HG03039 (cell line): ENCODE data around the gene DNAJC13.

Source experiments
- ATAC-seq: cut with Tn5 transposase; IDR thresholded peaks from one replicate; pipeline ENCODE4 v1.9.1; 2021; ENCODE audit warnings: mild to moderate bottlenecking, moderate library complexity; ENCODE audit not compliant: unreplicated experiment

Gene DNAJC13

DNA sequence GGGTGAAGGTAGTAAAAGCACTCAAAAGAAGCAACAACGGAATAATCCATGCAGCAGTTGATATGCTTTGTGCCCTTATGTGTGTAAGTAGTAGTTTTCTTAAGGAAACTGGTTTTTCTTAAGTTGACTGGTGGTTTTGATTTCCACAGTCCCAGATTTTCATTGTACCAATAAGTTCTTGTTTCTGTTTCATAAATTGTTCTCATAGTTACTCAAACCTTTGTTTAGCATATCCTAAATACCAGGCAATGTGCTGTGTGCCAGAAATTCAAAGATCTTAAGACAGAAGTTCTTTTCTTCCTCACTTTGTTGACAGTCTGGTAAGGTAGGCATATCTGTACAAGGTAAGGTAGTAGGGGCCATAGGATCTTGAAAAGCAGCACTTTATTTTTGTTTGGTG lies 40.0 kb downstream of the DNAJC13 start:
- no peak for ATAC-seq

DNA sequence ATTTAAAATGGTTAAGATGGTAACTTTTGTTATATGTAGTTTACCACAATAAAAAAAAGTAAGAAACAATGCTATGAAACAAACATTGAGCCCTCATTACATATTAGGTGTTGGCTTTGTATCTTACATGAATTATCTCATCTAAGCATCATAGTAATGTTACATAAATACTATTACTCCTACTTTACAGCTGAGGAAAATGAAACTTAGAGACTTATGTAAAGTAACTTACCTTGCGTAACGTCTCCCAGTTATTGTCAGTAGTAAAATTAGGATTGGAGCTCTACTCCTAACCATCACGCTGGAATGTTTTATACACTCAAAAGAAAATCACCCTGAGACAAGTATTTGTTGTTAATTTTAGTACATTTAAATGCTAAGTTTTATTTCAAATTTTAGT lies 42.2 kb downstream of the DNAJC13 start:
- no peak for ATAC-seq

DNA sequence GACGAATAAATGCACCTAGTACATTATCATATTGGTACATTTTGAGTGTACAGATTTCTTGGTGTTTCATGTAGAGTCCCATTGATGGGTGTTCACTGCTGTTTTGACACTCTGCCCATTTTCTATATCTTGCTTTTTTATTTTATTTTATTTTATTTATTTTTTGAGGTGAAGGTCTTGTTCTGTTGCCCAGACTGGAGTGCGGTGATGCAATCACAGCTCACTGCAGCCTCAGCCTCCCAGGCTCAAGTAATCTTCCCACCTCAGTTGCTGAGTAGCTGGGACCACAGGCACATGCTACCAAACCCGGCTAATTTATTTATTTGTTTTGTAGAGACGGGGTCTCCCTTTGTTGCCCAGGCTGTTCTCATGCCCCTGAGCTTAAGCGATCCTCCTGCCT lies 44.2 kb downstream of the DNAJC13 start:
- no peak for ATAC-seq

DNA sequence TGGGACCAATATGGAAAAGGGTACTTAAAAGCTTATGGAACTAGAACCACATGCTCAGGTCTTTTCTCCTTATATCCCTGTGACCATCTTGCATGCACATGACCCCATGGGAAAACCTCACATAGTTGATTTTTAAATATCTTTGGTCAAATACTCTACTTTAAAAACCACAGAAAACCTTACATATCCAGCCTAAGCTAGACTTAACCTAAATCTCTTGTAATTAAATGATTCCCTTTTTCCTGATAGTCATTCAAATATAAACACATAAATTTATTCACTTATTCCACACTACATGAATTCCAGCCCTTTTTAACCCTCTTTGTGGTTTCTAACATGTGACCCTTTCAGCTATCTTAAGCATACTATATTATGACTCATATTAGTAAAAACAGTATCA lies 46.8 kb downstream of the DNAJC13 start:
- no peak for ATAC-seq

DNA sequence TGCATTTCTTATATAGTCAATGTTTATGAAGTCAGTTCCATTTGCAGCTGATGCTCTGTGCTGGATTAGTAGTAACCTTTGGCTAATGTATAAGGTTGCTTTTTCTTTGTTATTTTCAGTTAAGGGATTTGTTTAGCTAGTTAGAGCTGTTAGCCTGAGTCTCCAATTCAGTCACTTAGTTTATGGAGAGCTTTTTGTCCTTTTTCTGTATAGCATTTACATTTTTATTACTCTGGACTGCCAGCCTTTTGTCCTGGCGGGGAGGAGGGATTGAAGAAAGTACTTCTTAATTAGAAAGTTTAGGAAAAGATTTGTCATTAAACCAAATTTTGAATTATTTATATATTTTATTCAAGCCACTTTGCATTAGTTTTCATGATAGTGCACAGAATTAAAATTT lies 52.0 kb downstream of the DNAJC13 start:
- no peak for ATAC-seq

DNA sequence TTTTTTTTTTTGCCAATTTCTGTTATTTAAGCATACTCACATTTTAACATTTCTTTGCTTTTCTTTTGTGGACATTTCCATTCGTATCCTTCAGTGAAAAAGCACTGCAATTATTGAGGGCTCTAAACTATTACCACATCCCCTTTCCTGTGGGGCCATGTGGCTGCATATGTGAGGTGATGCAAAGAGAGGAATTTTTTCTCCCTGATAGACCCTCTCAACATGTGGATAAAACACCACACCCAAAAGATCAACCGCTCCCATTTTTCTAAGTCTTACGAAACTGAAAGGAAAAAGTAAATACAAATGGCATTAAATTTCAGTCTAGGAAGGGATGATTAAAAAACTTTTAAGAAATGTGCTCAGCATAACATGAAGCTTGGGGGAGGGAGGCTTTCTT lies 68.8 kb downstream of the DNAJC13 start:
- ATAC-seq, result no peak

DNA sequence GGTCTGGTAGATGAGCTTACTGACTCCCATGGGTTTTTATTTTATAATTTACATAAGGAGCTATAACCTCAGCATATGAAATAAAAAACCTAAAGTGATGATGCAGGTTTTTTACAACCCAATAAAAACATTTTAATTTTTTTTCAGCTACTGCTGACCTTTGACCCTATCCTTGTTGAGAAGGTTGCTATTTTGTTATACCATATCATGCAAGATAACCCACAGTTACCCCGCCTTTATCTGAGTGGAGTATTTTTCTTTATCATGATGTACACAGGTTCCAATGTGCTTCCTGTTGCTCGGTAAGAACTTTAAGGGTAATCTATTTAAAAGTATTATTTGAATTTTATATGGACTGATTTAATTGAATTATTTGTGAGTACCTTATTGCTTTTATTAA lies 70.8 kb downstream of the DNAJC13 start:
- ATAC-seq, result no peak

DNA sequence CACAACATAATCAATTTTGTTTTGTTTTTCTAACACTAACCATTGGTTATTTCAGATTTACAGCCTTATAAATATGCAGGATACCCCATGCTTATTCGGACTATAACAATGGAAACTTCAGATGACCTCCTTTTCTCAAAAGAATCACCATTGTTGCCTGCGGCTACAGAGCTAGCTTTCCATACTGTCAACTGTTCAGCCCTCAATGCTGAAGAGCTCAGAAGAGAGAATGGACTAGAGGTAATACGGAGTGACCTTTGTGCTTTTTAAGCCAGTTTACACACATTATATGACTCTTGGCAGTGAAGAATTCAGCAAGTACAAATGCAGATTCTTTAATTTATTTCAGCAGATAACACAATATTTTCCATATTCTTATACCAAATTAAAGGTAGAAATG lies 81.8 kb downstream of the DNAJC13 start:
- ATAC-seq, result no peak

DNA sequence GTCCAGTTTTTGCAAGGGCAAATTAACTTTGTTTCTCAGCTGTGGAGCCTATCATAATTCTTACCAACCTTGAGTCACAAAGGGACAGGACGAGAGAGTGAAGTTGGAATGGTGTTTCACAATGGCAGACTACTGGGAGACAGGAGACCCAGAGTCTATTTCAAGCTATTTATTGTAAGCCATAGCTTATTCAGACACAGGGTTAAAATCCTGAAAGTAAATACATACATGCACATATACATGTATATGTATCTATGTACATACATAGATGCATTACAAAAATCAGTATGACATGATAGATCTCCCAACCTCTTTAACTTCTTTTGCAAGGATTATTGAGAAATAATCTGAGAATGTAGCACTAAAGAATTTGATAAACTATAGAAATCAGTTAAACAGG lies 86.3 kb downstream of the DNAJC13 start:
- no peak for ATAC-seq

DNA sequence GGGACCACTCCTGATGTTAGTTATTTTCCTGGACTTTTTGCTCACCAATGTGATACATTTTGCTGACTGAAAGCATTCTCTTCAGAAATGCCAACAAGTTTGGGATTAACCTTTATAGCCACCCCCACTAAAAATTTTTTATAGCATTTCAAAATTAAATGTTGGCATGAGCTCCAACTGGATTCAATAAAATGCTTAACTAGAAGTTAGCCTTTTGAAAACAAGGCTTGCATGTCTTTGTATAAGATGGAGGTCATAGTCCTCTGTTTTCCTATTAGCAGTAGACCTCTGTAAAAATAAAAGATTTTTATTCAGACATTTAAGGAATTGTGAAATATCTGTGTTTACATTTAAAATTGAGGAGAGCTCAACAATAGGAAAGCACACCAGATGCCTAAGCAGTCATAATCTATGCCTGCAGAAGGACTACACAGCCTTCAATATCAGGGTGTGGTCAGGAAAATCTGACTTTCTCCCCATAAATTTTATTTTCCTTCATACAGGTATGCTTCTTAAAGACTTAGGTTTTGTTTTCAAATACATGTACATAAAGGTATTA lies 87.2 kb downstream of the DNAJC13 start:
- ATAC-seq, result no peak

DNA sequence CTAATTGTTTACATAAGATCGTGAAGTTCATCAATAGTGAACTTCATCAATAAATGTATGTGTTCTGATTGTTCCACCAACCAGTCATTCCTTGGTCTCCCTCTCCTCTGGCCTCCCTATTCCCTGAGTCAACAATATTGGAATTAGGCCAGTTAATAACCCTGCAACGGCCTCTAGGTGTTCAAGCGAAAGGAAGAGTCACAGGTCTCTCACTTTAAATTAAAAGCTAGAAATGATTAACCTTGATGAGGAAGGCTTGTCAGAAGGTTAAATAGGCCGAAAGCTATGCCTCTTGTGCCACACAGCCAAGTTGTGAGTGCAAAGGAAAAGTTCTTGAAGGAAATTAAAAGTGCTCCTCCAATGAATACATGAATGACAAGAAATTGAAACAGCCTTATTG lies 90.4 kb downstream of the DNAJC13 start:
- ATAC-seq, result no peak

DNA sequence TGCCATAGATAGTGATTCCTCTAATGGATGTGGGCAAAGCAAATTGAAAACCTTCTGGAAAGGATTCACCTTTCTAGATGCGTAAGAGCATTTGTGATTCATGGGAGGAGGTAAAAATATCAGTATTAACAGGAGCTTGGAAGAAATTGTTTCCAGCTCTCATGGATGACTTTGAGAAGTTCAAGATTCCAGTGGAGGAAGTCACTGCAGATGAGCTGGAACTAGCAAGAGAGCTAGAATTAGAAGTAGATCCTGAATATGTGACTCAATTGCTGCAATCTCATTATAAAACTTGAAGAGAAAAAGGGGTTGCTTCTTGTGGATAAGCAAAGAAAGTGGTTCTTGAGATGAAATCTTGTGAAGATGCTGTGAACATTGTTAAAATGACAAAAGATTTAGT lies 91.8 kb downstream of the DNAJC13 start:
- ATAC-seq, result no peak

DNA sequence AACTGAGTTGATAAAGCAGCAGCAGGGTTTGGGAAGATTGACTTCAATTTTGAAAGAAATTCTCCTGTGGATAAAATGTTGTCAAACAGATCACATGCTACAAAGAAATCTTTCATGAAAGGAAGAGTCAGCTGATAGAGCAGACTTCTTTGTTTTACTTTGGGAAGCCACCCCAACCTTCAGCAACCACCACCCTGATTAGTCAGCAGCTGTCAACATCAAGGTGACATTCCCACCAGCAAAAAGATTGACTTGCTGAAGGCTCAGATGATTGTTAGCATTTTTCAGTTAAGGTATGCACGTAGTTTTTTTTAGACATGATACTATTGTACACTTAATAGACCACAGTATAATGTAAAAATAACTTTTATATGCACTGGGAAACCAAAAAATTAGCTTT lies 92.2 kb downstream of the DNAJC13 start:
- no peak for ATAC-seq

DNA sequence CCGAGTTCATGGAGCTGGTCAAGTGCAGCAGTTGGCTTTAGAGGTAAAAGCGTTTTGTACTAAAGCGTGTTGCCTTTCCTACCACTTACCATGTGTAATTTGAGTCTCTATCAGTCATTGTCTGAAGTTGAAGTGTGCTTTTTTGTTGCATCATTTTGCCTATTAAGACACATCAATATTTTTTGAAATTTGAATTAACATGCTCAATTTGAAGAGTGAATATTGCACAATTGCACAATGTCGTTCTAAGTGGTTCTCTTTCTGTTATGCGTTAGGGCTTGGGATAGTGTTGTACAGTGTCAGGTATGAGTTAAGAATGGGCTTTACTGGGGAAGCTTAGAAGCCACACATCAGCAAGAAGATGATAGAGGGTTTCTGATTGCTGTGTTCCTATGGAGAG lies 95.8 kb downstream of the DNAJC13 start:
- ATAC-seq, result no peak

DNA sequence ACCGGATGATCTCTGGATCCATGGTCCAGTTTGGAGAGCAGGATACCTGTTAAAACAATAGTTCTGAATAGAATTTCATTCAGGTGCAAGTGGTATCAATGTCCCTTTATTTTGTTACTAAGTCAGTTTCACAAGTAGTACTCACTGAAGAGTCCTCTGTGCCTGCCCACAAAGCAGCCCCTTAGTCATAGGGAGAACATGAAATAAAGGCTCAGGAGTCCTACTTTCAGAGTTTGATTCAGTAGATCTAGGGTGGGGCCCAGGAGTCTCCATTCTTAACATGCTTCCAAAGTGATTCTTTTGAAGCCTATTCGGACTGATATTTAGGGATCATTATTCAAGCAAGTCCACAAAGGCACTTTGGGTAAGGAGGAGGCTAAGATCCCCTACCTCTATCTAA lies 100.0 kb downstream of the DNAJC13 start:
- no peak for ATAC-seq

DNA sequence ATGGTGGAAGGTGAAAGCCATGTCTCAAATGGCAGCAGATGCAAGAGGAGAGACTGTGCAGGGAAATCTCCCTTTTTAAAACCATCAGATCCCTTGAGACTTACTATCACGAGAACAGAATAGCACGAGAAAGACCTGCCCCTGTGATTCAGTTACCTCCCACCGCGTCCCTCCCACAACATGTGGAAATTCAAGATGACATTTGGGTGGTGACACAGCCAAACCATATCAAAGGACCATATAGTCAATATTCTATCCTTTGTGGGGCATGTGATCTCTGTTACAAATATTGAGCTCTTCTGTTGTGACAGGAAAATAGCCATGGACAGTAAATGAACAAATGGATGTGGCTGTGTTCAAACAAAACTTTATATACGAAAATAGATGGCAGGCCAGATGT lies 102.6 kb downstream of the DNAJC13 start:
- ATAC-seq, result no peak

DNA sequence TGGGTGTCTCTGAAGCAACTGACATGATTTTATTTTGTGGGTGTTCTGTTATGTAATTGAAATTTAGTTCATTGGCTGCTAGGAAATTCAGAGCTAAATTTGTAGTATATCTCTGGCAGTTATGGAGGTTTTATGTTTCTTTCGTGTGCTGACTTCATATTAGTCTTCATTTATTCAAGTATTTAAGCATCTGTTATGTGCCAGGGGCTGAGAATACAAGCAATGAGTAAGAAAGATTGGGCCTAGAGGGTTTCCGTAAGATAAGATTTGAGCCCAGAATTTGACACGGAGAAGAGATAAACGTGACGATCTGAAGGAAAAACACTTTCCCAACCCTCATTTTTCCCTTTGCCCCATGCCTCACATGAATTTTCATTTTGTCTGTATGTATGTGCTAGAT lies 104.6 kb downstream of the DNAJC13 start:
- ATAC-seq, result no peak

DNA sequence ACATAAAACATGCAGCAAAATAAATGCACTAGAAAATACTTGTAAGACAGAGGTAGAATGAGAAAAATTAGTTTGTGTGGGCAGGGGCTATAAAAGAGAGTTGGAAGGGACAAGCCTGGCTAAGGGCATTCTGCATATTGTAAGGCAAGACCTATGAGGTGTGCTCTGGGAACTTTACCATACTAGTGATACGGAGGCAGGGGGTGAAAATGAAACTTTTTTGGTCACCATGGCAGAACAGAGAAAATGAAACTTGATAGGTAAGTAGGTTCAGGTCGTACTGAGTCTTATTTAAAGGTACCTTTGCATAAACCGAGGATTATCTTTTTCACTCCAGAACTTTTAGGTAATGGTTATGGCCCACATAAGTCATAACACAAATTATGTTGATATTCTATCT lies 105.1 kb downstream of the DNAJC13 start:
- peak; percentile 67 for ATAC-seq

DNA sequence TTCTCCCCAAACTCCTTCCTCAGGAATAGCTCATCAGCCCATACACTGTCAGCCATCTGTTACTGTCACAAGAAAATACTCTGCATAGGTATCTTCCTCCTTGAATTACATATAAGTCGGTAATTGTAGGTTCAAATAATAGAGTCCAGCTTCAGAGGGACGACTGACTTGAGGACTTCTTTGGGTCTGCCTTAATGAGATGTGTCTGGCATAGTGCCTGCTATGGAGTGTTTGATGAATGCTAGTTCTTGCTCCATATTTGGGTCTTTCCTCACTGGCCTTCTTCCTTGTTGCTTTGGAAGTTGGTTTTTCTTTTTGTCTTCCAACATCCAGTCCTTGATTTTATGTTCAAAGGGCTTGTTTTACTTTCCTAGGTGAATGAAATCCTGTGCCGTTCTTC lies 113.3 kb downstream of the DNAJC13 start:
- no peak for ATAC-seq

DNA sequence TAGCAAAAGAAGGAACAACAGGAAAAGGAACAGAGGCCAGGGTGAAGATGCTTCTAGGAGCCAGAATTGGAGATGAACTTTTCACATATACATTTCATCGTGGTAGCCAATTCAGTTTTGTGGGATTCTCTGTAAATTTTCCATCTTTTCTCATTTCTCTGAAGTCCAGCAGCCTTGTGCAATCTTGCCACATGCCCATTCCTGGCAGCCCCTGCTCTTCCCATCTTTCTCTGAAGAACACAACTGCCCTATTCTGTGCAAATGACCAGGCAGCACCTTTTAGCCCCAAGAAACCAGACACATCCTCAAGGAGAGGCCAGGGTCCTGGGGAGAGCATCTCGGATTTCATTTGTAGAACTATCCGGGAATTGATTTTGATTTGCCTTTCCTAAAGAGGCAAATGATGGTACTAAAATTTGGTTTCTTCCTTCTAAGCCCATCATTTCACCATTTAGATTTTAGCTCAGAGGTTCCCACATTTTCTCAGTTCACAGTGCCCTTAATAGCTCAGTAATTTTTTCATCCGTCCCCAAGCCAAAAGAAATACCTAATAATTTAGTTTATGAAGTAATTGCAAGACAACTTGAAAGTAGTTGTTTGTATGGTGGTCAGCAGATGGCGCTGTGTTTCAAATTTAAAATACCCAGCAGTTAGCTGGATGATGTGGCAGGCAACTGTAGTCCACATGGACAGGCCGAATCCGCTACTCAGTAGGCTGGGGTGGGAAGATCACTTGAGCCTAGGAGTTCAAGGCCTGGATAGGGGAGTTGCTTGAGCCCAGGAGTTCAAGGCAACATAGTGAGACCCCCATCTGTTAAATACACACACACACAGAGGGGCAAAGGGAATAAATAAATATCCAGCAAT lies 118.5 kb downstream of the DNAJC13 start:
- ATAC-seq, result no peak

DNA sequence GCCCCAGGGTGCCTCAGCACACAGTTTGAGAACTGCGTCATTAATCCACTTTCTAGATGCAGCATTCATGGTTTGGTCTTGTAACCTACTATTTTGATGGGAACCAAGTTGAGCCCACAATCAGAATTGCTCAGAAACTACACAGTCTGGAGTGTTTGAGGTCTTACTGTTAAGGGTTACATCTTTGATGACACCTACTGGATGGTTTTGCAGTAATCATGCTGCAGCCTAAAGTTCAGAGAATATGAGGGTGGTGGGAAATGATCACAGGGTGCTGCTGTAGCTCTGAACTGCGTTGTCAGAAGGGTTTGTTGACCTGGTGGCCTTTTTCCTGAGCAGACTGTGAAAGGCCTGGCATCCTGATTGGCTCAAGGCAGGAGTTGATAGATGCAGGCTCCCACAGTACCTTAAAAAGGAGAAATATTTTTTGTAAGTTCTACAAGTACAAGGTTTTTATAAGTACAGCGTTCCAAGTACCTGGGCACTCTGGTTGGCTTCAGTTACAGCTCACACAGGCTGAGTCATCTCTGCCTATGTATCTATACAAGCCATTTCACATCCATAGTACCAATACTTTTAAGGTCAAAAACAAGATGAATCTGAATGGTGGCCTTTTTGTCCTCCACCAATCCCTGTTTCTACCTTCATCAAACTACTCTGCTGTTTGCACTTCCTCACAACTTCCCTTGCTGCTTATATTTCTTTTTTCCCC lies 119.3 kb downstream of the DNAJC13 start:
- no peak for ATAC-seq

DNA sequence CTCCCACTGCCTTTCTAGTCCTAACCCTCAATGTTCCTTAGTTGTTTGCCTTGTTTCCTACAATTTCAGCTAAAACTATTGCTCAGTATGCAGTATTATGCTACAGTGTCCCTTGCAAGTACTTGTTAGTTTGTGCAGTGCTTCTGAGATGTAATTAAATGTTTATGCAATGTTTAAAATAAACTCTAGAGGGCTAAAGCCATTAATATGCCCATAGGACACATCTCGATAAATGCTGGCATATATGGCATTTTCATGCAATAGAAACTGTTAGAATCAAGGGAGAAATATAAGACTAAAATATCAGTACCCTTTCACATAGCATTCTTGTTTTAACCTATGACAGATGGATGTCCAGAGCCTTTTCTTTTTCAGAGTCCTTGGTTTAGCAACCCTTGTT lies 120.0 kb downstream of the DNAJC13 start:
- no peak for ATAC-seq
